Stimulated activated memory B cell treated with anti-CD40 and anti-IgM and Interleukin-4, amounts not matched to agents 10 μg/mL and 1 μg/mL and 100 μg/mL, for 72 hours (primary cell): ENCODE results near the gene BCL2L11.

Source experiments
- ATAC-seq: fragments of 150-1000 bp; cut with Tn5 transposase; 2 replicates; pipeline ENCODE4 v1.10.0; 2021
- H3K27ac Mint-ChIP-seq: one replicate; pipeline ENCODE4 v1.8.0; 2022; ENCODE audit warnings: mild to moderate bottlenecking, mixed read lengths
- H3K27me3 Mint-ChIP-seq: one replicate; pipeline ENCODE4 v1.8.0; 2022; ENCODE audit warnings: mixed read lengths
- H3K36me3 Mint-ChIP-seq: one replicate; pipeline ENCODE4 v1.8.0; 2022; ENCODE audit warnings: mixed read lengths
- H3K4me1 Mint-ChIP-seq: one replicate; pipeline ENCODE4 v1.8.0; 2022; ENCODE audit warnings: mixed read lengths
- H3K4me3 Mint-ChIP-seq: one replicate; pipeline ENCODE4 v1.8.0; 2022; ENCODE audit warnings: mild to moderate bottlenecking, moderate library complexity, mixed read lengths
- H3K9me3 Mint-ChIP-seq: one replicate; pipeline ENCODE4 v1.8.0; 2022; ENCODE audit warnings: mixed read lengths

The BCL2L11 gene

GRCh38 chr2:111148225-111148873 lies 27.6 kb downstream of the BCL2L11 start:
- no peaks in the 10 kb centered on the region for H3K9me3 Mint-ChIP-seq
- H3K4me3 Mint-ChIP-seq = no peak overlapping the region
- peak overlapping the region; percentile 1 for H3K27ac Mint-ChIP-seq
- peaks cover 36% of the 10 kb centered on the region for H3K4me1 Mint-ChIP-seq
- H3K27me3 Mint-ChIP-seq = no peaks in the 10 kb centered on the region
- no peak for ATAC-seq
- peaks cover 73% of the 10 kb centered on the region for H3K36me3 Mint-ChIP-seq

DNA sequence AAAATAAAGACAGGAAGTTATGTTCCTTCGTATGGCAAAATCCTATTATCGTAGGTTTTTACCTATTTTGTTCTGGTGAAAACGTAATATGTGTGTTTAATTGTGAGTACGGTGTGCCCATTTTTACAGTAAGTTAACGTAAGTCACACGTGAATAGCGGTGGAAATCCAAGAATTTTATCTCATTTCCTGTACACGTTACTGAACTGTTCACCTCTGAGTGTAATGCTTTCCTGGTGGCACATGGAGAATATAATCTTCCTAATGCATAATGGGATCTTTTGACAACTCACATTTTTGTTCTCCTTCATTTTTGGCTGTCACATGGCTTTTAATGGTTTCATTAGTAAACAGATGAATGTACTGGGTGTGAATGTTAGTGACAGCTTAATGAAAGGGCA lies 28.2 kb downstream of the BCL2L11 start:
- peaks cover 74% of the 10 kb centered on the region for H3K36me3 Mint-ChIP-seq
- ATAC-seq = no peak
- H3K4me3 Mint-ChIP-seq = no peak overlapping the region
- H3K27me3 Mint-ChIP-seq = no peaks in the 10 kb centered on the region
- H3K27ac Mint-ChIP-seq = peak overlapping the region; percentile 1
- H3K4me1 Mint-ChIP-seq = peaks cover 35% of the 10 kb centered on the region
- no peaks in the 10 kb centered on the region for H3K9me3 Mint-ChIP-seq

- peak overlapping the region; percentile 27 for H3K27ac Mint-ChIP-seq
- H3K36me3 Mint-ChIP-seq = peaks cover 74% of the 10 kb centered on the region
- no peak overlapping the region for H3K4me3 Mint-ChIP-seq
- no peak for ATAC-seq
- no peaks in the 10 kb centered on the region for H3K9me3 Mint-ChIP-seq
- peaks cover 35% of the 10 kb centered on the region for H3K4me1 Mint-ChIP-seq
- H3K27me3 Mint-ChIP-seq = no peaks in the 10 kb centered on the region
Observed at GRCh38 chr2:111149882-111150455, 29.3 kb downstream of the BCL2L11 start.

- no peaks in the 10 kb centered on the region for H3K27me3 Mint-ChIP-seq
- H3K4me1 Mint-ChIP-seq = peaks cover 65% of the 10 kb centered on the region
- H3K9me3 Mint-ChIP-seq = no peaks in the 10 kb centered on the region
- no peak for ATAC-seq
- H3K4me3 Mint-ChIP-seq = no peak overlapping the region
- H3K36me3 Mint-ChIP-seq = peaks cover 70% of the 10 kb centered on the region
- H3K27ac Mint-ChIP-seq = peak overlapping the region; percentile 71
Observed at GRCh38 chr2:111154758-111155157, 34.0 kb downstream of the BCL2L11 start.

- Mint-ChIP-seq H3K27me3 (no peaks in the 10 kb centered on the region), H3K4me3 (no peak overlapping the region), H3K4me1 (peaks cover 67% of the 10 kb centered on the region), H3K27ac (peak overlapping the region; percentile 71), H3K9me3 (no peaks in the 10 kb centered on the region), H3K36me3 (peaks cover 69% of the 10 kb centered on the region)
- no peak for ATAC-seq
Observed at GRCh38 chr2:111155610-111156009, 34.9 kb downstream of the BCL2L11 start.

DNA sequence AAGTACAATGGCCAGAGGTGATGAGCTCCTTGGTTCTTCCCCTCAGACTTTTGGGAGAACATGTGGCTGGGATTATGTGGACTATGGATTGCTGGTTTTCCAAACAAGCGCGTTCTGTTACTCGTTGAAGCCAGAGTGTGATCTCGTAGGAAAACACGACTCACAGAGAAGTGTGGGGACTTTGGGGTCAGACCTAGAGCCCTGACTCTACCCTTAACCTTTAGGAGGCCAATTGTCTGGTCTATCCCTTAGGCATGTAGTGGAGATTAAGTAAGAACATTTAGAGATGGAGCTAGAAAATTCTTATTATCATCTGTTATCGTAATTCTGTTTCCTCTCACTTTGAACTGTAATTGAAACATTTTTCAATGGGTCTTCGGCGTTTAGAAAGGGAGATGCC lies 35.8 kb downstream of the BCL2L11 start:
- Mint-ChIP-seq H3K4me3 (peak overlapping the region; percentile 38), H3K9me3 (no peaks in the 10 kb centered on the region), H3K36me3 (peaks cover 69% of the 10 kb centered on the region), H3K27me3 (no peaks in the 10 kb centered on the region), H3K27ac (peak overlapping the region; percentile 71), H3K4me1 (peaks cover 63% of the 10 kb centered on the region)
- no peak for ATAC-seq

- Mint-ChIP-seq H3K9me3 (no peaks in the 10 kb centered on the region), H3K27ac (peak overlapping the region; percentile 71), H3K27me3 (no peaks in the 10 kb centered on the region), H3K36me3 (peaks cover 69% of the 10 kb centered on the region), H3K4me1 (peaks cover 57% of the 10 kb centered on the region), H3K4me3 (peak overlapping the region; percentile 38)
- ATAC-seq = peak; percentile 88
Observed at GRCh38 chr2:111157071-111157661, 36.5 kb downstream of the BCL2L11 start.

DNA sequence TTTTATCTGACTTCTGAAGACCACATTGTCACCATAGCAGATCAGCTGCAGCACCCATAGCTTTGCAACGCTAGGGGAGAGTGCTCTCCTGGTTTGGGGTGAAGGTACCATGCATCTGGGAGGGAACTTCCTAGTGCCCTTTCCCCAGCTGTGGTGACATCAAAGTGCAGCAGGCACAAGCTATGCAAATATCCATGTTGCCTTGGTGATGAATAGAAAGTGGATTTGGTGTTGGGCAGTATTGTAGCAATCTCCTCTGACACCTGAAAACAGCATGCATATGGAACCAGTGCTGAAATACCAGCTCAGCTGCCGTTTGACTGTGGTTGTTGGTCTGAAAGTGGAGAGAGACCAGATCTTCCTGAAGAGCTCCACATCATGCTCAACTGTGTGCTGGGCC lies 37.1 kb downstream of the BCL2L11 start:
- Mint-ChIP-seq H3K4me3 (peak overlapping the region; percentile 38), H3K4me1 (peaks cover 61% of the 10 kb centered on the region), H3K27ac (peak overlapping the region; percentile 71), H3K36me3 (peaks cover 69% of the 10 kb centered on the region), H3K27me3 (no peaks in the 10 kb centered on the region), H3K9me3 (no peaks in the 10 kb centered on the region)
- ATAC-seq = peak; percentile 82

GRCh38 chr2:111159641-111160040 lies 38.9 kb downstream of the BCL2L11 start:
- Mint-ChIP-seq H3K27ac (peak overlapping the region; percentile 18), H3K4me1 (peaks cover 66% of the 10 kb centered on the region), H3K4me3 (no peak overlapping the region), H3K9me3 (no peaks in the 10 kb centered on the region), H3K36me3 (peaks cover 64% of the 10 kb centered on the region), H3K27me3 (no peaks in the 10 kb centered on the region)
- no peak for ATAC-seq

DNA sequence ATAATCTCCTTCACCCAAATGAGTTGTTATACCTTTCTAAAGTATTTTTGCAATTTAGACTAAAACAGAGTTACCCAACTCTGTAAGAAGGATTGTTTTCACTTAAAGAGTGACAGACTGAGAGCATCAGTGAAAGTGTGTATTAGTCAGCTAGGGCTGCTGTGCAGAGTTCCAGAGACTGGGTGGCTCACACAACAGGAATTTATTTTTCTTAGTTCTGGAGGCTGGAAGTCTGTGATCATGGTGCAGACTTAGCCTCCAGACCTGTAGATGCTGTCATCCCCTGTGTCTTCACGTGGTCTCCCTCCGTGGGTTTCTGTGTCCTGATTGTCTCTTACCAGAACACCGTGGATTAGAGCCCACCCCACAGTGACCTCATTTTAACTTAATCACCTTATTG lies 40.0 kb downstream of the BCL2L11 start:
- Mint-ChIP-seq H3K36me3 (peaks cover 63% of the 10 kb centered on the region), H3K27ac (peak overlapping the region; percentile 18), H3K4me3 (no peak overlapping the region), H3K9me3 (no peaks in the 10 kb centered on the region), H3K27me3 (no peaks in the 10 kb centered on the region), H3K4me1 (peaks cover 59% of the 10 kb centered on the region)
- ATAC-seq = no peak

- no peak overlapping the region for H3K4me3 Mint-ChIP-seq
- no peaks in the 10 kb centered on the region for H3K27me3 Mint-ChIP-seq
- H3K27ac Mint-ChIP-seq = no peak overlapping the region
- ATAC-seq = no peak
- H3K4me1 Mint-ChIP-seq = peaks cover 48% of the 10 kb centered on the region
- peaks cover 59% of the 10 kb centered on the region for H3K36me3 Mint-ChIP-seq
- H3K9me3 Mint-ChIP-seq = no peaks in the 10 kb centered on the region
Observed at GRCh38 chr2:111161971-111162370, 41.3 kb downstream of the BCL2L11 start.

GRCh38 chr2:111162718-111163331 lies 42.1 kb downstream of the BCL2L11 start:
- peak overlapping the region; percentile 49 for H3K27ac Mint-ChIP-seq
- H3K27me3 Mint-ChIP-seq = no peaks in the 10 kb centered on the region
- peaks cover 48% of the 10 kb centered on the region for H3K4me1 Mint-ChIP-seq
- H3K36me3 Mint-ChIP-seq = peaks cover 68% of the 10 kb centered on the region
- no peaks in the 10 kb centered on the region for H3K9me3 Mint-ChIP-seq
- no peak for ATAC-seq
- no peak overlapping the region for H3K4me3 Mint-ChIP-seq

DNA sequence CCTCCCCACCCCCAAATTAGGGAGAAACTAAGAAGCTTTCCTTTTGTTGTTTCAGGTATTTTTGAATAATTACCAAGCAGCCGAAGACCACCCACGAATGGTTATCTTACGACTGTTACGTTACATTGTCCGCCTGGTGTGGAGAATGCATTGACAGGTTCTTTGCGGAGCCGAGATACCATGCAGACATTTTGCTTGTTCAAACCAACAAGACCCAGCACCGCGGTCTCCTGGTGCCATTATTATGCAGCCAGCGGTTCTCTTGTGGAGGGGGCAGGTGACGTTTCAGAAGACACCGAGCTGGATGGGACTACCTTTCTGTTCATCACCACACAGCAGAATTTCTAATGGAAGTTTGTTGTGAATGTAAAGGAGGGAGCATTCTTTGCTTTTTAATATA lies 43.4 kb downstream of the BCL2L11 start:
- Mint-ChIP-seq H3K27me3 (no peaks in the 10 kb centered on the region), H3K27ac (no peak overlapping the region), H3K4me1 (peaks cover 46% of the 10 kb centered on the region), H3K4me3 (no peak overlapping the region), H3K36me3 (peaks cover 63% of the 10 kb centered on the region), H3K9me3 (no peaks in the 10 kb centered on the region)
- ATAC-seq = no peak

DNA sequence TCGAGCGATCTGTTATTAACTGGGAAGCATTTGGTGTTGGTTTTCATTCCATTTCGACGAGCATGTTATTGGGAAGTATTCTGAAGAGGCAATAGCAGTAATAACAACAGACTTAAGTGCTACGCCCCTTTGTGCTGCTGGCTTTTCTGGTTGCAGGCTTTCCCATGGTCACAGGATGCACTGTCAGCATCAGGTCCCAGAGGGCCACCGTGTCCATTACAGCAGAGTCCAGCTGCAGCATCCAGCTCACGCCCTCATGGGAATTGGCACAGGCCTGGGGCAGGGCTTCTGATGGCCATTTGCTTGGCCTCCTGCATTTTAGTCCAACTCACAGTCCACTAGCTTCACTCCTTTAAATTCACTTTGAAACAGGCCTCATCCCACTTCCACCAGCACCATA lies 44.4 kb downstream of the BCL2L11 start:
- H3K4me1 Mint-ChIP-seq = peaks cover 48% of the 10 kb centered on the region
- peaks cover 57% of the 10 kb centered on the region for H3K36me3 Mint-ChIP-seq
- no peaks in the 10 kb centered on the region for H3K27me3 Mint-ChIP-seq
- H3K4me3 Mint-ChIP-seq = no peak overlapping the region
- ATAC-seq = no peak
- no peaks in the 10 kb centered on the region for H3K9me3 Mint-ChIP-seq
- no peak overlapping the region for H3K27ac Mint-ChIP-seq

GRCh38 chr2:111166115-111166514 lies 45.4 kb downstream of the BCL2L11 start:
- Mint-ChIP-seq H3K4me3 (no peak overlapping the region), H3K9me3 (no peaks in the 10 kb centered on the region), H3K36me3 (peaks cover 47% of the 10 kb centered on the region), H3K27ac (no peak overlapping the region), H3K4me1 (peaks cover 45% of the 10 kb centered on the region), H3K27me3 (no peaks in the 10 kb centered on the region)
- no peak for ATAC-seq
